ENCODE data around the gene SLC39A11.

DNA sequence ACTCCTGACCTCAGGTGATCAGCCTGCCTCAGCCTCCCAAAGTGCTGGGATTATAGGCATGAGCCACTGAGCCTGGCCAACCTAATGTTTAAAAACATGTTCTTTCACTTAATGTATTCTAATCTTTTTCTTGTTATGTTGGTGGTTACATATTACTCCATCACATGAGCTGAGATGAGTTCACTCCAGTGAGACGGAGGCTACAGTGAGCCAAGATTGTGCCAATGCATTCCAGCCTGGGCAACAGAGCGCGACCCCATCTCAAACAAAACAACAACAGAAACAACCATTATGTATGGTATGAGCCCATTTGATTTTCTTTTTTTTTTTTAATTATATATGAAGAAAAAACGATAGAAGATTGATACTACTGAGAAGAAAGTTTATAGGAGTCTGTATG is 39.6 kb downstream of the SLC39A11 start:
- TF ChIP-seq SMC3 (conservative IDR thresholded peaks at IDR 0.05; ENCODE audit: poor library complexity) (no peak), EZH2 (IDR thresholded peaks at IDR 0.05; ENCODE audit: borderline replicate concordance, insufficient read depth, low read length, poor library complexity, severe bottlenecking) (no peak)
- TF ChIP-seq, protein P1, sequence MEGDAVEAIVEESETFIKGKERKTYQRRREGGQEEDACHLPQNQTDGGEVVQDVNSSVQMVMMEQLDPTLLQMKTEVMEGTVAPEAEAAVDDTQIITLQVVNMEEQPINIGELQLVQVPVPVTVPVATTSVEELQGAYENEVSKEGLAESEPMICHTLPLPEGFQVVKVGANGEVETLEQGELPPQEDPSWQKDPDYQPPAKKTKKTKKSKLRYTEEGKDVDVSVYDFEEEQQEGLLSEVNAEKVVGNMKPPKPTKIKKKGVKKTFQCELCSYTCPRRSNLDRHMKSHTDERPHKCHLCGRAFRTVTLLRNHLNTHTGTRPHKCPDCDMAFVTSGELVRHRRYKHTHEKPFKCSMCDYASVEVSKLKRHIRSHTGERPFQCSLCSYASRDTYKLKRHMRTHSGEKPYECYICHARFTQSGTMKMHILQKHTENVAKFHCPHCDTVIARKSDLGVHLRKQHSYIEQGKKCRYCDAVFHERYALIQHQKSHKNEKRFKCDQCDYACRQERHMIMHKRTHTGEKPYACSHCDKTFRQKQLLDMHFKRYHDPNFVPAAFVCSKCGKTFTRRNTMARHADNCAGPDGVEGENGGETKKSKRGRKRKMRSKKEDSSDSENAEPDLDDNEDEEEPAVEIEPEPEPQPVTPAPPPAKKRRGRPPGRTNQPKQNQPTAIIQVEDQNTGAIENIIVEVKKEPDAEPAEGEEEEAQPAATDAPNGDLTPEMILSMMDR (IDR thresholded peaks at IDR 0.05; ENCODE audit: poor library complexity, severe bottlenecking), result no peak
